Measurements from ENCODE around the gene SHKBP1. TPM values are rescaled to one million over a fixed set of nuclear protein-coding genes. Genes with fewer than 3 reads are reported as not detected.

SHKBP1 gene
- total RNA-seq, 1 donor from 2014 or later = 65.3 TPM

DNA sequence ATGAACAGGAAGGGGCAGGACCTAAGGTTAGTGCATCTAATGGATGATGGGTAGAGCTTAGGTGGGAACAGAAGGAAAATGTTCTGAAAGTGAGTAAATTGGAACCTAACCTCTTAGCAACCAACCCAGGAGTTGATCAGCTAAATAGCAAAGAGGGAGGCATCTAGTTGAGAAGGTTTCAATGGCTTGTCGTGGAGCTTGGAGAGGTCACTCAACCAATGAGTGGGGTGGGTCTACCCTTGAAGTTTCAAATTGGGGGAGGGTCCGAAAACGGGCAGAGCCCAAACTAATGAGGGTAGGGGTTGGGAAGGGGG is 5.7 kb upstream of the SHKBP1 start:
- TF ChIP-seq, protein P1, sequence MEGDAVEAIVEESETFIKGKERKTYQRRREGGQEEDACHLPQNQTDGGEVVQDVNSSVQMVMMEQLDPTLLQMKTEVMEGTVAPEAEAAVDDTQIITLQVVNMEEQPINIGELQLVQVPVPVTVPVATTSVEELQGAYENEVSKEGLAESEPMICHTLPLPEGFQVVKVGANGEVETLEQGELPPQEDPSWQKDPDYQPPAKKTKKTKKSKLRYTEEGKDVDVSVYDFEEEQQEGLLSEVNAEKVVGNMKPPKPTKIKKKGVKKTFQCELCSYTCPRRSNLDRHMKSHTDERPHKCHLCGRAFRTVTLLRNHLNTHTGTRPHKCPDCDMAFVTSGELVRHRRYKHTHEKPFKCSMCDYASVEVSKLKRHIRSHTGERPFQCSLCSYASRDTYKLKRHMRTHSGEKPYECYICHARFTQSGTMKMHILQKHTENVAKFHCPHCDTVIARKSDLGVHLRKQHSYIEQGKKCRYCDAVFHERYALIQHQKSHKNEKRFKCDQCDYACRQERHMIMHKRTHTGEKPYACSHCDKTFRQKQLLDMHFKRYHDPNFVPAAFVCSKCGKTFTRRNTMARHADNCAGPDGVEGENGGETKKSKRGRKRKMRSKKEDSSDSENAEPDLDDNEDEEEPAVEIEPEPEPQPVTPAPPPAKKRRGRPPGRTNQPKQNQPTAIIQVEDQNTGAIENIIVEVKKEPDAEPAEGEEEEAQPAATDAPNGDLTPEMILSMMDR (IDR thresholded peaks at IDR 0.05; ENCODE audit: unreplicated experiment) = no peak
- peak overlapping the region; percentile 31 for H3K27ac Mint-ChIP-seq

DNA sequence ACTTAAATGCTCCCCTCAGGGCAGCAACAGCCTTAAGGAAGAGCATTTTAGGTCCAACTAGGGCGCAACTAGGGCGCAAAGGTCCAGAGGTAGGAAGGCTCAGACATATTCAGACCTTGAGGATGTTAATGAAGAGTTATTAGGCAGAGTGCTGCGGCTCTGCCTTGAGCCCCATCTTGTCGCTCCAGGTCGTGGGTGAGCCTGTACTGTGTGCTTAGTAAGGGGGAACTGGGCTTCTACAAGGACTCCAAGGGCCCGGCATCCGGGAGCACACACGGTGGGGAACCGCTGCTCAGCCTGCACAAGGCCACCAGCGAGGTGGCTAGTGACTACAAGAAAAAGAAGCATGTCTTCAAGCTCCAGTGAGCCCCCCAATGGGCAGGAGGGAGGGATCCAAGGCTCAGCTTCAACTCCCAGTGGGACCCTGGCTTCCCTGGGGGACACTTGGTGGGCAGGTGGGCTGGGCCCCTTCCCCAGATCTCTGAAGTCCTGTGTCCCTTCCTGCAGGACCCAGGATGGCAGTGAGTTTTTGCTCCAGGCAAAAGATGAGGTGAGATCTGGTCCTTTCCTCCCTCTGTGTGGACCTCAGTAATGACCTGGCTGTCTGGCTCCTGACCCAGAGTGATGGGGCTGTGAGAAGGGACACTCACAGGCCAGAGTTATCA is 4.7 kb upstream of the SHKBP1 start:
- TF ChIP-seq, protein P1 (IDR thresholded peaks at IDR 0.05; ENCODE audit: unreplicated experiment) = no peak
- Mint-ChIP-seq H3K9me3 (peaks cover 5% of the 10 kb centered on the region), H3K27me3 (ENCODE audit: low read depth) (peaks cover 43% of the 10 kb centered on the region), H3K36me3 (no peaks in the 10 kb centered on the region), H3K4me3 (no peak overlapping the region), H3K4me1 (peaks cover 11% of the 10 kb centered on the region), H3K27ac (no peak overlapping the region)
- no peak for DNase-seq (ENCODE audit: low spot score in 2 of 2, unreplicated experiment in 2 of 2)

More for the DNA sequence above, 5.7 kb upstream of the SHKBP1 start:
- no peak for DNase-seq (ENCODE audit: low spot score in 2 of 2, unreplicated experiment in 2 of 2)
- Mint-ChIP-seq H3K27me3 (ENCODE audit: low read depth) (peaks cover 53% of the 10 kb centered on the region), H3K9me3 (peaks cover 5% of the 10 kb centered on the region), H3K4me1 (peaks cover 7% of the 10 kb centered on the region), H3K4me3 (peak overlapping the region; percentile 30), H3K36me3 (no peaks in the 10 kb centered on the region)

DNA sequence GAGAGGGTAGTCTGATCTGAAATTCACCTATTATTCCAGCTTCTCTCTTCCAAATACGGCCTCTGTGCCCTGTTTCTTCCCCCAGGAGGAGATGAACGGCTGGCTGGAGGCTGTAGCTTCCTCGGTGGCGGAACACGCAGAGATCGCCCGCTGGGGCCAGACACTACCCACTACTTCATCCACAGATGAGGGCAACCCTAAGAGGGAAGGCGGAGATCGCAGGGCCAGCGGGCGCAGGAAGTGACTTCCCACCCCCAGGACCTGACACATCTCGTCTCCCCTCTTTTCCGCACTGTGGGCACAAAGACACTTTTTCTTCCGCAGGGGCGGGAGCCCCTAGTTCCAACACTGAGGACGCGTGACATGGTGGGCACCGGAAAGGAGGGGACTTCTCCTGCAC is 1.3 kb upstream of the SHKBP1 start:
- H3K4me1 Mint-ChIP-seq = peaks cover 12% of the 10 kb centered on the region
- TF ChIP-seq, protein P1 (IDR thresholded peaks at IDR 0.05; ENCODE audit: unreplicated experiment) = no peak
- H3K9me3 Mint-ChIP-seq = peaks cover 5% of the 10 kb centered on the region
- no peak for DNase-seq (ENCODE audit: low spot score in 2 of 2, unreplicated experiment in 2 of 2)
- no peak overlapping the region for H3K27ac Mint-ChIP-seq
- peak overlapping the region; percentile 42 for H3K4me3 Mint-ChIP-seq
- peaks cover 2% of the 10 kb centered on the region for H3K36me3 Mint-ChIP-seq
- H3K27me3 Mint-ChIP-seq (ENCODE audit: low read depth) = peaks cover 12% of the 10 kb centered on the region

DNA sequence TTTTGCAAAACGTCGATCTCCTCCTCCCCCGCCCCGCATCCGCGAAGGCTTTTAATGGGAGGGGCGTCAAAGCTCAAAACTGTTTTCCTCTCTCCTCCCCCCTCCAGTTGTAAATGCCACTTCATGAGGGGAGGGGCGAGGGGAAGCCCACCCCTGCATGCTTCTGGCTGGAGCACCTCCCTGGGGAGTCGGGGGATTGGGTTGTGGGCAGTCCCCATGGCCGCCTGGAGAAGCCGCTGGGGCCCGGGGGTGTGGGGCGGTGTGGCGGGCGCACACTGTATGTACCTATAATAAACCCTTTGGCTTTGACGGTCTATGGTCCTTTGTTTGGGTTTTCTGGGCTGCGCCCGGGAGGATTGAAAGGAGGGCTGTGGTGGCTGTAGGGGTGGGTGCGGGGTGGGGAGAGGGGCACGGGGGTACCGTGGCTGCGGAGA is 505 bp upstream of the SHKBP1 start:
- Mint-ChIP-seq H3K4me1 (peaks cover 10% of the 10 kb centered on the region), H3K9me3 (no peaks in the 10 kb centered on the region), H3K27me3 (ENCODE audit: low read depth) (peaks cover 6% of the 10 kb centered on the region), H3K36me3 (peaks cover 6% of the 10 kb centered on the region), H3K27ac (no peak overlapping the region), H3K4me3 (peak overlapping the region; percentile 80)
- no peak for DNase-seq (ENCODE audit: low spot score in 2 of 2, unreplicated experiment in 2 of 2)
- TF ChIP-seq, protein P1 (IDR thresholded peaks at IDR 0.05; ENCODE audit: unreplicated experiment) = no peak

DNA sequence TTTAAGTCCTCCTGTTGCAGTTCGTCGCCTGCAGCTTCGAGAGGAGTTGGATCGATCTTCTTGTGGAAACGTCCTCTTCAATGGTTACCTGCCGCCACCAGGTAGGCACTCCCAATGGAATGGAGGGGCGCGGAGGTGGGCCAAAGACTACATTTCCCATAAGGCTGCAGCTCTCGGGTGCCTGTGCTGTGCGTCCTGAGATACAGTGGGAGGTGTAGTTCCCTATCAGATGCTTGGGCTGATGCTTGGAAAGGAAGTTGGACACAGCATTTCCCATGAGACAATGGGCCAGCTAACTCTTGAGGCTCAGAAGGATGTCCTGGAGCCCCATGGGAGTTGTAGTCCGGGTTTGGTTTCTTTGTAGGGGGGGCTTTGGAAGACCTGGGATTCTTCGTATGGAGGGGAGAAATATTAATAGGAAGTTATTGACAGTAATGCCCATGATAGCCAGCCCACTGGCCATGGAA is 1.8 kb downstream of the SHKBP1 start:
- DNase-seq (ENCODE audit: low spot score in 2 of 2, unreplicated experiment in 2 of 2) = no peak
- Mint-ChIP-seq H3K4me1 (peaks cover 10% of the 10 kb centered on the region), H3K9me3 (no peaks in the 10 kb centered on the region), H3K27ac (no peak overlapping the region), H3K27me3 (ENCODE audit: low read depth) (no peaks in the 10 kb centered on the region), H3K4me3 (peak overlapping the region; percentile 80), H3K36me3 (peaks cover 14% of the 10 kb centered on the region)
- TF ChIP-seq, protein P1 (IDR thresholded peaks at IDR 0.05; ENCODE audit: unreplicated experiment) = no peak
